BJ (cell line): Measurements from ENCODE around the gene SYNPO. TPM values are rescaled to one million over a fixed set of nuclear protein-coding genes. Genes with fewer than 3 reads are reported as not detected.

Experiments used
- CTCF ChIA-PET: fragments of 350-600 bp; formaldehyde crosslinking; extraction: SDS; loops from one replicate; lab custom pipeline; 2021; ENCODE audit warnings: antibody characterized with exemption, inconsistent platforms; lab: Yijun Ruan, JAX
- POLR2A ChIA-PET: fragments of 300-600 bp; sonication (Branson Sonifier 250); formaldehyde crosslinking; extraction: SDS; loops from one replicate; lab custom pipeline; 2021; ENCODE audit warnings: antibody characterized with exemption; lab: Charles Lee
- DNase-seq: peaks from one replicate; pipeline ENCODE4 v3.0.0-alpha.2; 2011; ENCODE audit warnings: low read depth
- H3K27me3 ChIP-seq: 2 replicates; pipeline ENCODE4 v1.6.0; 2011; ENCODE audit warnings: low read length; ENCODE audit not compliant: control insufficient read depth, insufficient read depth
- H3K36me3 ChIP-seq: 2 replicates; pipeline ENCODE4 v1.5.1; 2011; ENCODE audit warnings: low read length; ENCODE audit not compliant: control insufficient read depth, insufficient read depth
- H3K4me3 ChIP-seq: 2 replicates; pipeline ENCODE4 v1.5.1; 2011; ENCODE audit warnings: low read depth, mild to moderate bottlenecking, control low read depth, low read length
- polyA plus RNA-seq: library from polyadenylated mRNA; depleted of rRNA; stranded (reverse); fragments of >200 nt; gene quantifications from 2 replicates; pipeline ENCODE4 v1.2.3, GENCODE V29; 2011; rRNA removed
- TF ChIP-seq, protein P1 (sequence below): IDR thresholded peaks from 2 replicates; pipeline ENCODE4 v1.5.1; 2011; ENCODE audit warnings: low read depth, mild to moderate bottlenecking, control low read depth, inconsistent platforms, low read length, moderate library complexity; ENCODE audit not compliant: insufficient read depth

SYNPO gene
- polyA plus RNA-seq, 1 experiment: 8.4 TPM

DNA sequence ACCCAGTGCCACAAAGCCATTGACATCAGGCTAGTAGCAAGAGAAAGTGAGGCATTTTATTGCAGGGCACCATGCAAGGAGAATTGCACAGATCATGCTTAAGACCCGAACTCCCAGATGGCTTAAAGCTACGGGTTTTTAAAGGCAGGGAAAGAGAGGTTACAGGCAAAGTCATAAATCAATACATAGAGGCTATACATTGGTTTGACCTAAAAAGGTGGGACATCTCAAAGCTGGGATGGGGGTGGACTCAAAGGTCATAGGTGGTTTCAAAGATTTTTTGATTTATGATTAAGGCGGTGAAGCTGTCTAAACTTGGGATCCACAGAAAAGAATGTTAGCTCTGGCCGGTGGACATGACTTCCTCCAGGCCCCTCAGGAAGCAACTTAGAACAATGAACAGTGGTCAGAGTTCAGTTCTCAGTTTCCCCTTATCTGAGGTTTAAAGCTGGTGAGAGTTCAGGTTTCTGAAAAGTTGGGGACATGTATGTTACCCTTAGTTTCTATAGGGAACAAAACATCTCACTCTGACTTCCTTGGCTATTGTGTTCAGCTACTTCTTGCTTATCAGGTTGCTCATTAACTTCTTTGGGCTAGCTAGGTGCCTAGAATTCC lies 66.4 kb downstream of the SYNPO start:
- peaks cover 5% of the 10 kb centered on the region for H3K36me3 ChIP-seq
- POLR2A ChIA-PET: no interaction called here
- TF ChIP-seq, protein P1, sequence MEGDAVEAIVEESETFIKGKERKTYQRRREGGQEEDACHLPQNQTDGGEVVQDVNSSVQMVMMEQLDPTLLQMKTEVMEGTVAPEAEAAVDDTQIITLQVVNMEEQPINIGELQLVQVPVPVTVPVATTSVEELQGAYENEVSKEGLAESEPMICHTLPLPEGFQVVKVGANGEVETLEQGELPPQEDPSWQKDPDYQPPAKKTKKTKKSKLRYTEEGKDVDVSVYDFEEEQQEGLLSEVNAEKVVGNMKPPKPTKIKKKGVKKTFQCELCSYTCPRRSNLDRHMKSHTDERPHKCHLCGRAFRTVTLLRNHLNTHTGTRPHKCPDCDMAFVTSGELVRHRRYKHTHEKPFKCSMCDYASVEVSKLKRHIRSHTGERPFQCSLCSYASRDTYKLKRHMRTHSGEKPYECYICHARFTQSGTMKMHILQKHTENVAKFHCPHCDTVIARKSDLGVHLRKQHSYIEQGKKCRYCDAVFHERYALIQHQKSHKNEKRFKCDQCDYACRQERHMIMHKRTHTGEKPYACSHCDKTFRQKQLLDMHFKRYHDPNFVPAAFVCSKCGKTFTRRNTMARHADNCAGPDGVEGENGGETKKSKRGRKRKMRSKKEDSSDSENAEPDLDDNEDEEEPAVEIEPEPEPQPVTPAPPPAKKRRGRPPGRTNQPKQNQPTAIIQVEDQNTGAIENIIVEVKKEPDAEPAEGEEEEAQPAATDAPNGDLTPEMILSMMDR: no peak
- no peak overlapping the region for H3K4me3 ChIP-seq
- no peaks in the 10 kb centered on the region for H3K27me3 ChIP-seq
- no peak for DNase-seq
- CTCF ChIA-PET: interaction anchor here (0.7 to 1.2 kb wide), 3 partner anchors 145 to 1069 kb away, joined by 3 to 5 read pairs (median 3); no protein-coding TSS in a partner anchor

Other genes with a start within 250 kb of the SYNPO start
- 0.28 and 0.31 TPM in 2 replicates for gene CD74, start 227.8 kb upstream of the SYNPO start, polyA plus RNA-seq
- gene RPS14, start 190.9 kb upstream of the SYNPO start, polyA plus RNA-seq: 2,496 and 3,512 TPM in 2 replicates
- 56.6 and 89.7 TPM in 2 replicates for gene NDST1, start 132.5 kb upstream of the SYNPO start, polyA plus RNA-seq
- 0.04 and 0.13 TPM in 2 replicates for gene MYOZ3, start 20.6 kb downstream of the SYNPO start, polyA plus RNA-seq
- gene RBM22, start 60.4 kb downstream of the SYNPO start, polyA plus RNA-seq: 31.4 and 45.2 TPM in 2 replicates
- 50.2 and 54.8 TPM in 2 replicates for gene DCTN4, start 118.4 kb downstream of the SYNPO start, polyA plus RNA-seq
- 43.7 and 45.0 TPM in 2 replicates for gene SMIM3, start 138.1 kb downstream of the SYNPO start, polyA plus RNA-seq
- gene IRGM, start 205.9 kb downstream of the SYNPO start, polyA plus RNA-seq: not detected in 2 replicates